Measurements from ENCODE around the gene TNNI3K. TPM values are rescaled to one million over a fixed set of nuclear protein-coding genes. Genes with fewer than 3 reads are reported as not detected.

The TNNI3K gene
- total and polyA plus RNA-seq, 9 donors, result 0.73 to 2.6 (median 1.5) TPM; not detected in 1

GRCh38 chr1:74530892-74531291, 295.7 kb downstream of the TNNI3K start:
- TF ChIP-seq CTCF (IDR thresholded peaks at IDR 0.05) (no peak), POLR2A (IDR thresholded peaks at IDR 0.05) (no peak), EP300 (IDR thresholded peaks at IDR 0.05) (no peak)
- no peak for DNase-seq
- intact Hi-C loops (cut with DNase I), result no loop called here

GRCh38 chr1:74531796-74532195, 296.6 kb downstream of the TNNI3K start:
- Histone ChIP-seq H3K36me3 (no peaks in the 10 kb centered on the region), H3K9me3 (no peaks in the 10 kb centered on the region), H3K4me3 (no peak overlapping the region), H3K27ac (no peak overlapping the region), H3K27me3 (no peaks in the 10 kb centered on the region), H3K4me1 (ENCODE audit: insufficient read depth) (no peaks in the 10 kb centered on the region)
- no peak for DNase-seq
- 73 to 78% (median 75%) methylated on average over 1 of the region's 1 CpG for WGBS, 3 donors
- TF ChIP-seq CTCF (IDR thresholded peaks at IDR 0.05), result no peak
- TF ChIP-seq POLR2A (IDR thresholded peaks at IDR 0.05), result no peak
- no peak for TF ChIP-seq EP300 (IDR thresholded peaks at IDR 0.05)
- intact Hi-C loops (cut with DNase I), result no loop called here

More at GRCh38 chr1:74530892-74531291, 295.7 kb downstream of the TNNI3K start:
- H3K4me1 ChIP-seq (ENCODE audit: insufficient read depth), result no peaks in the 10 kb centered on the region
- H3K36me3 ChIP-seq, result no peaks in the 10 kb centered on the region
- no peaks in the 10 kb centered on the region for H3K9me3 ChIP-seq
- no peak overlapping the region for H3K4me3 ChIP-seq
- H3K27ac ChIP-seq, result no peak overlapping the region
- H3K27me3 ChIP-seq, result no peaks in the 10 kb centered on the region

- no peaks in the 10 kb centered on the region for H3K4me1 ChIP-seq (ENCODE audit: insufficient read depth)
- no peaks in the 10 kb centered on the region for H3K27me3 ChIP-seq
- TF ChIP-seq CTCF (IDR thresholded peaks at IDR 0.05), result no peak
- no peak for TF ChIP-seq POLR2A (IDR thresholded peaks at IDR 0.05)
- no peak for TF ChIP-seq EP300 (IDR thresholded peaks at IDR 0.05)
- no peak for DNase-seq
- intact Hi-C loops (cut with DNase I), result no loop called here
- WGBS, 3 donors, result 46 to 56% (median 48%) methylated on average over 3 of the region's 3 CpGs
- no peak overlapping the region for H3K4me3 ChIP-seq
- no peaks in the 10 kb centered on the region for H3K36me3 ChIP-seq
- no peaks in the 10 kb centered on the region for H3K9me3 ChIP-seq
- no peak overlapping the region for H3K27ac ChIP-seq
Observed at GRCh38 chr1:74534241-74534640, 299.1 kb downstream of the TNNI3K start.

GRCh38 chr1:74545821-74546220, 310.6 kb downstream of the TNNI3K start:
- no peaks in the 10 kb centered on the region for H3K9me3 ChIP-seq
- intact Hi-C loops (cut with DNase I), result no loop called here
- 93 to 94% (median 94%) methylated on average over 2 of the region's 2 CpGs for WGBS, 3 donors
- H3K27me3 ChIP-seq, result no peaks in the 10 kb centered on the region
- H3K27ac ChIP-seq, result no peak overlapping the region
- H3K36me3 ChIP-seq, result no peaks in the 10 kb centered on the region
- H3K4me1 ChIP-seq (ENCODE audit: insufficient read depth), result no peaks in the 10 kb centered on the region
- H3K4me3 ChIP-seq, result no peak overlapping the region
- TF ChIP-seq CTCF (IDR thresholded peaks at IDR 0.05) (no peak), POLR2A (IDR thresholded peaks at IDR 0.05) (no peak), EP300 (IDR thresholded peaks at IDR 0.05) (no peak)
- DNase-seq, result no peak
